Liver (tissue), 9 donors: ENCODE measurements around the gene SPATA33. TPM values are rescaled to one million over a fixed set of nuclear protein-coding genes. Genes with fewer than 3 reads are reported as not detected.
"Not testable (repeated sequence)": the region's sequence is repeated elsewhere in the genome, so short reads cannot be mapped to it uniquely, and the experiment has no call there.

ENCODE experiments used
- DNase-seq: peaks from one replicate; pipeline ENCODE4 v3.0.0-alpha.2; 2017; ENCODE audit warnings: low spot score
- H3K27ac ChIP-seq, 2 donors: one replicate each; pipeline ENCODE4 v1.7.0; 2013; ENCODE audit warnings: inconsistent platforms in 2 of 2, low read length in 2 of 2, control low read depth in 1 of 2, low read depth in 1 of 2, mild to moderate bottlenecking in 1 of 2
- H3K27me3 ChIP-seq, 4 donors: one replicate each; pipeline versions ENCODE4 v1.6.1 to v1.7.0; 2013; ENCODE audit warnings: low read length in 3 of 4, inconsistent platforms in 1 of 4, mild to moderate bottlenecking in 1 of 4, moderate library complexity in 1 of 4; ENCODE audit not compliant: control insufficient read depth in 4 of 4, insufficient read depth in 4 of 4
- H3K36me3 ChIP-seq, 4 donors: one replicate each; pipeline versions ENCODE4 v1.6.1 to v1.7.0; 2013; ENCODE audit warnings: low read length in 3 of 4, mild to moderate bottlenecking in 3 of 4, low read depth in 1 of 4, moderate library complexity in 1 of 4; ENCODE audit not compliant: control insufficient read depth in 4 of 4, insufficient read depth in 3 of 4
- H3K4me1 ChIP-seq, 4 donors: one replicate each; pipeline versions ENCODE4 v1.6.1 to v1.7.0; 2013; ENCODE audit warnings: low read length in 3 of 4, mild to moderate bottlenecking in 3 of 4, moderate library complexity in 1 of 4; ENCODE audit not compliant: control insufficient read depth in 4 of 4, insufficient read depth in 4 of 4
- H3K4me3 ChIP-seq, 3 donors: one replicate each; pipeline versions ENCODE4 v1.6.1 to v1.7.0; 2013; ENCODE audit warnings: low read length in 3 of 3, control low read depth in 1 of 3, low read depth in 1 of 3, mild to moderate bottlenecking in 1 of 3
- H3K9ac ChIP-seq, 2 donors: one replicate each; pipeline ENCODE4 v1.7.0; 2013; ENCODE audit warnings: low read length in 2 of 2, mild to moderate bottlenecking in 2 of 2, moderate library complexity in 2 of 2, control low read depth in 1 of 2, low read depth in 1 of 2
- H3K9me3 ChIP-seq, 4 donors: one replicate each; pipeline versions ENCODE4 v1.6.1 to v1.7.0; 2013; ENCODE audit warnings: low read length in 3 of 4; ENCODE audit not compliant: control insufficient read depth in 4 of 4
- ATF3 ChIP-seq: IDR thresholded peaks from 2 replicates; pipeline ENCODE4 v1.6.1; 2016; ENCODE audit warnings: antibody characterized with exemption
- CTCF ChIP-seq: fragments of 150-350 bp; IDR thresholded peaks from 2 replicates; pipeline ENCODE4 v1.5.1; 2017; ENCODE audit warnings: improper control_type of control experiment, low read depth, low read length; ENCODE audit not compliant: missing input control
- EGR1 ChIP-seq, 2 donors: IDR thresholded peaks; 2 replicates each; pipeline ENCODE4 v1.6.1; 2016 to 2018; ENCODE audit warnings: antibody characterized with exemption in 2 of 2, low read depth in 2 of 2
- FOXA1 ChIP-seq: IDR thresholded peaks from 2 replicates; pipeline ENCODE4 v1.6.1; 2016; ENCODE audit warnings: antibody characterized with exemption
- FOXA2 ChIP-seq: IDR thresholded peaks from 2 replicates; pipeline ENCODE4 v1.6.1; 2016; ENCODE audit warnings: antibody characterized with exemption
- HNF4A ChIP-seq, 2 donors: conservative IDR thresholded peaks; 2 replicates each; pipeline ENCODE4 v1.6.1; 2016; ENCODE audit warnings: antibody characterized with exemption in 2 of 2, mild to moderate bottlenecking in 2 of 2
- HNF4G ChIP-seq: IDR thresholded peaks from 2 replicates; pipeline ENCODE4 v1.6.1; 2016; ENCODE audit warnings: antibody characterized with exemption
- JUND ChIP-seq, 2 donors: IDR thresholded peaks; 2 replicates each; pipeline ENCODE4 v1.6.1; 2016; ENCODE audit warnings: antibody characterized with exemption in 2 of 2
- MAX ChIP-seq: IDR thresholded peaks from 2 replicates; pipeline ENCODE4 v1.6.1; 2016; ENCODE audit warnings: antibody characterized with exemption
- NR2F2 ChIP-seq: IDR thresholded peaks from 2 replicates; pipeline ENCODE4 v1.6.1; 2016; ENCODE audit warnings: antibody characterized with exemption
- RAD21 ChIP-seq, 2 donors: IDR thresholded peaks; 2 replicates each; pipeline ENCODE4 v1.6.1; 2016; ENCODE audit warnings: antibody characterized with exemption in 2 of 2, mild to moderate bottlenecking in 2 of 2
- REST ChIP-seq: IDR thresholded peaks from 2 replicates; pipeline ENCODE4 v1.6.1; 2016; ENCODE audit warnings: antibody characterized with exemption, mild to moderate bottlenecking
- RXRA ChIP-seq, 2 donors: IDR thresholded peaks; 2 replicates each; pipeline ENCODE4 v1.6.1; 2017 to 2018; ENCODE audit warnings: antibody characterized with exemption in 2 of 2, mild to moderate bottlenecking in 1 of 2
- SP1 ChIP-seq: IDR thresholded peaks from 2 replicates; pipeline ENCODE4 v1.6.1; 2018; ENCODE audit warnings: antibody characterized with exemption, mild to moderate bottlenecking
- TAF1 ChIP-seq: conservative IDR thresholded peaks from 2 replicates; pipeline ENCODE4 v1.6.1; 2016; ENCODE audit warnings: antibody characterized with exemption, mild to moderate bottlenecking
- YY1 ChIP-seq: IDR thresholded peaks from 2 replicates; pipeline ENCODE4 v1.6.1; 2016; ENCODE audit warnings: antibody characterized with exemption, mild to moderate bottlenecking
- ZBTB33 ChIP-seq: IDR thresholded peaks from 2 replicates; pipeline ENCODE4 v1.6.1; 2016; ENCODE audit warnings: antibody characterized with exemption
- WGBS: extraction: QIAGEN DNeasy Blood & Tissue Kit; methylation state at CpG from one replicate; pipeline ENCODE4 v1.1.7; 2013; 5-methylcytosine and 5-hydroxymethylcytosine counted together
- polyA plus RNA-seq, 2 donors: library from polyadenylated mRNA; stranded (reverse) in 1 of 2; unstranded in 1 of 2; fragments of 200-250 nt in 1 of 2; fragments of >200 nt in 1 of 2; fragmentation: Nextera tagmentation in 1 of 2; extraction: Ambion mirVana in 1 of 2; gene quantifications; one replicate each; pipeline versions ENCODE4 v1.2.1 to v1.2.3, GENCODE V29; 2013 to 2015
- total RNA-seq, 2 donors: library from RNA; depleted of rRNA; stranded (reverse); fragments of >200 nt; gene quantifications; one replicate each; pipeline ENCODE4 v1.2.3, GENCODE V29; 2014
- donor health status: healthy.
- donor health status: healthy.
- donor health status: healthy.
- donor health status: healthy.
- donor health status: healthy.

The SPATA33 gene
- total and polyA plus RNA-seq, 4 donors = 1.6 to 3.6 (median 3.4) TPM

- TF ChIP-seq REST (no peak), HNF4A (conservative IDR thresholded peaks at IDR 0.05) (no peak), TAF1 (no peak), ATF3 (no peak), JUND (IDR thresholded peaks at IDR 0.05) (no peak), NR2F2 (no peak), MAX (no peak), YY1 (no peak), RXRA (IDR thresholded peaks at IDR 0.05) (no peak), FOXA2 (no peak), RAD21 (IDR thresholded peaks at IDR 0.05) (no peak)
These were observed 27.6 kb upstream of the SPATA33 start (continued) for GRCh38 chr16:89629827-89630610.

GRCh38 chr16:89633064-89633631 lies 24.5 kb upstream of the SPATA33 start:
- 74% methylated on average over 19 of the region's 19 CpGs for WGBS
- Histone ChIP-seq H3K36me3 (no peaks in the 10 kb centered on the region), H3K4me3 (no peak overlapping the region), H3K4me1 (no peaks in the 10 kb centered on the region), H3K27me3 (no peaks in the 10 kb centered on the region), H3K9me3 (no peaks in the 10 kb centered on the region), H3K9ac (no peak overlapping the region), H3K27ac (no peak overlapping the region)
- DNase-seq = no peak
- TF ChIP-seq NR2F2 (no peak), RXRA (IDR thresholded peaks at IDR 0.05) (no peak), FOXA1 (no peak), SP1 (no peak), ZBTB33 (no peak), TAF1 (no peak), REST (no peak), FOXA2 (no peak), JUND (IDR thresholded peaks at IDR 0.05) (no peak), CTCF (no peak), EGR1 (IDR thresholded peaks at IDR 0.05; ENCODE audit: low read depth in 2 of 2) (no peak), HNF4G (no peak)

GRCh38 chr16:89634463-89635385 lies 22.9 kb upstream of the SPATA33 start:
- not testable (repeated sequence) for H3K27ac ChIP-seq, H3K27me3 ChIP-seq, DNase-seq, H3K36me3 ChIP-seq, H3K4me3 ChIP-seq, H3K9me3 ChIP-seq, H3K4me1 ChIP-seq, H3K9ac ChIP-seq
- 70% methylated on average over 2 of the region's 2 CpGs for WGBS
